HFF-Myc (cell line): ENCODE results near the gene CES5A.
"Not testable (repeated sequence)": the region's sequence is repeated elsewhere in the genome, so short reads cannot be mapped to it uniquely, and the experiment has no call there.

Experiments
- DNase-seq: peaks from one replicate; pipeline ENCODE4 v3.0.0-alpha.2; 2011; ENCODE audit warnings: low read depth; ENCODE audit errors: extremely low read depth
- H3K4me3 ChIP-seq: replicated peaks from 2 replicates; pipeline ENCODE4 v1.5.1; 2011; ENCODE audit warnings: low read depth, mild to moderate bottlenecking, control low read depth, low read length
- TF ChIP-seq, protein P1 (sequence below): IDR thresholded peaks from 2 replicates; pipeline ENCODE4 v1.5.1; 2012; ENCODE audit warnings: mild to moderate bottlenecking, low read depth, low read length, control low read depth; ENCODE audit errors: missing control alignments

CES5A gene

DNA sequence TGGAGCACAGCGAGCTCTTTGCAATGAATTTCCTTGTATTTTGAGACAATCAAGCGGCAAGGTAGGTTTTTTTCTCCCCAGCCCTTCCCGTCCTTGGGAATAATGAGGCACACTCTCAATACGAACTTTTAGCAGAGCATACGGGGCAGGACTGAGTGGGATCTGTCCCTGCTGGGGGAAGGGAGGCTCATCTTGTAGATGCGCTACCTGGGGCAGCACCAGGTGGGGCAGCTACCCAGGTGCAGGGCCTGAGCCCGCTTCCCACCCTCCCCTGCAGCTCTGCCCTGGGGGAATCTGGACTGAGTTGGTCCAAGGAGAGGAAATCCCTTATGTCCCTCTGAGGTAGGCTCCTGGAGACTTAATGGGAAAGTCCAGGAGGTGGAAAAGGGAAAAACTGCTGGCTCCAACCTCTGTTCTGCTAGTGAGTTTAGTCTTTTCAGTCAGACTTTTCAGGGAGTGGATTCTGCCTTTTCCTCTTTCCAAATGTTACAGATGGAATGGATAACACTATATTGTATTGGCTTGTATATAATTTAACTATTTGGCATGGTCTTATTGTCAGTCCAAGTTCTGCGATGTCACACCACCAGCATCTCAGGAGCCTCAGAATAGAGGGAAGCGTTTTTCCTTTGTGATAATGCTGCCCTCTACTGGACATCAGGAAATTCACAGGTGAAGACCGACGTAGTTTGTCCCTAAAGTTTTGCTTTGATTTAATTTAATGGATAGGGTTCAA lies 32.6 kb downstream of the CES5A start:
- H3K4me3 ChIP-seq: no peak overlapping the region
- peak; percentile 21 for DNase-seq
- TF ChIP-seq, protein P1, sequence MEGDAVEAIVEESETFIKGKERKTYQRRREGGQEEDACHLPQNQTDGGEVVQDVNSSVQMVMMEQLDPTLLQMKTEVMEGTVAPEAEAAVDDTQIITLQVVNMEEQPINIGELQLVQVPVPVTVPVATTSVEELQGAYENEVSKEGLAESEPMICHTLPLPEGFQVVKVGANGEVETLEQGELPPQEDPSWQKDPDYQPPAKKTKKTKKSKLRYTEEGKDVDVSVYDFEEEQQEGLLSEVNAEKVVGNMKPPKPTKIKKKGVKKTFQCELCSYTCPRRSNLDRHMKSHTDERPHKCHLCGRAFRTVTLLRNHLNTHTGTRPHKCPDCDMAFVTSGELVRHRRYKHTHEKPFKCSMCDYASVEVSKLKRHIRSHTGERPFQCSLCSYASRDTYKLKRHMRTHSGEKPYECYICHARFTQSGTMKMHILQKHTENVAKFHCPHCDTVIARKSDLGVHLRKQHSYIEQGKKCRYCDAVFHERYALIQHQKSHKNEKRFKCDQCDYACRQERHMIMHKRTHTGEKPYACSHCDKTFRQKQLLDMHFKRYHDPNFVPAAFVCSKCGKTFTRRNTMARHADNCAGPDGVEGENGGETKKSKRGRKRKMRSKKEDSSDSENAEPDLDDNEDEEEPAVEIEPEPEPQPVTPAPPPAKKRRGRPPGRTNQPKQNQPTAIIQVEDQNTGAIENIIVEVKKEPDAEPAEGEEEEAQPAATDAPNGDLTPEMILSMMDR: peak; percentile 55

DNA sequence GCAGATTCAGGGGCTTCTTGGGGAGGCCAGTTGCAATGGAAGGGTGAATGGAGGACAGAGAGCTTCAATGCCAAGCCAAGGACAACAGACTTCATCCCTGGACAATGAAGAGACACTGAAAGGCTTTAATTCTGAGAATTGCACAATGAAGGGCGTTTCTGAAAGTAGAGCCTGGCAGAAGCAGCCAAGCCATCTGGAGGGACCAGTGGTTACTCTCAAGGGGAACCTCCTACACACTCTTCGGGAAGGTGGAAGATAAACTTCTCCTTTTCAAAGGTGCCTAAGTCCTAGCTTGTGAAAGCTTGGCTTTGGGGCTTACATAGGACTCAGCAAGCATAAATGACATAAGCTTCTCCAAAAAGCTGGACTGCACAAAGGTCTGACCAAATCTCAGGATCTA lies 36.1 kb downstream of the CES5A start:
- TF ChIP-seq, protein P1: no peak
- no peak overlapping the region for H3K4me3 ChIP-seq
- no peak for DNase-seq

DNA sequence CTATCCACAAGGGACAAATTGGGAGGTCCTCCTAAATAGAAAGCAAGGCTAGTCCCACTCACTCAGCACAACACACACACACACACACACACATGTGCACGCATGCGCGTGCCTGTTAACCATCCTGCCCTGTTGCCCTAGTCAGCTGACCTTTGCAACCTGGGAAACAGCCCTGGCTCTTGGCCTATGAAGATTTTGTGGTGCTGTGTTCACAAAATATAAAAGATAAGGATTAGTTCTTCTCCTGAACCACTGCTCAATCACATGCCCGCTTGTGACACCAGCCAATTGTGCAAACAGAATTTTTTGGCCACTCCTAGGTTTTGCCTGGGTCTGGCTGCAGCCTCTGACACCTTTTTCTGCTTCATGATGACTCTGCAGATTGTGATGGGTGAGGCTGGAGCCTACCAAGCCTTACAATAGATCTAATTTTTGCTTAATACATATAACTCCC lies 39.0 kb downstream of the CES5A start:
- DNase-seq: no peak
- no peak overlapping the region for H3K4me3 ChIP-seq
- TF ChIP-seq, protein P1: no peak

DNA sequence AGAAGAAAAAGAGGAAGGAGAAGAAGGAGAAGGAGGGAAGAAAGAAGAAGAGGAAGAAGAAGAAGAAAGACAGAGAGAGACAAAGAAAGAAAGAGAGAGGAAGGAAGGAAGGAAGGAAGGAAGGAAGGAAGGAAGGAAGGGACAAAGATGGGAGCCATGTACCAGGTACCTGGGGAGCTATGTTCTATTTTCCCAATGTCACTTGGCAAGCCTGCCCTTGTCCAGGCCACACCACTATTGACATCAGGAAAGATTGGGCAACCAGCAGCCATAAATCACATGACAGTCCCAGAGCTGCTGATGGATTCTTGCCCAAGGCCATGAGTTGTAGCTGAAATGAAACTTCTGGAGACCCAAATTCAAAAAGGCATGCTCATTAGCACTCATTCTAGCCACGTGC lies 39.6 kb downstream of the CES5A start:
- no peak overlapping the region for H3K4me3 ChIP-seq
- no peak for DNase-seq
- TF ChIP-seq, protein P1: no peak

DNA sequence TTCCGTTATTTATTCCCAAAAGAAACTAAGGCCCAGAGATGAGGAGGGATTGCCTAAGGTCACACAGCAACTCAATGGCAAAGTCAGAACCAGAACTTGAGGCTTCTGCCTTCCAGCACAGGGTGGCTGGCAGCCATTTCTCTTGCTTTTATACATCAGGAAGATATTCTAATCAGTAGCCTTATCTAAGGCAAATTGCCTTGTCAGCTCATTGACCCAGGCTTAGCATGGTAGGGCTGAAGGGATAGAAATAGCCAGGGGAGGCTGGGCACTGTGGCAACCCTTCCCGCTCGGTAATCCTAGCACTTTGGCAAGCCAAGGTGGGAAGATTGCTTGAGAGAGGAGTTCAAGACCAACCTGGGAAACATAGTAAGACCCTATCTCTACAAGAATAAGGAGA lies 40.0 kb downstream of the CES5A start:
- not testable (repeated sequence) for DNase-seq, H3K4me3 ChIP-seq

DNA sequence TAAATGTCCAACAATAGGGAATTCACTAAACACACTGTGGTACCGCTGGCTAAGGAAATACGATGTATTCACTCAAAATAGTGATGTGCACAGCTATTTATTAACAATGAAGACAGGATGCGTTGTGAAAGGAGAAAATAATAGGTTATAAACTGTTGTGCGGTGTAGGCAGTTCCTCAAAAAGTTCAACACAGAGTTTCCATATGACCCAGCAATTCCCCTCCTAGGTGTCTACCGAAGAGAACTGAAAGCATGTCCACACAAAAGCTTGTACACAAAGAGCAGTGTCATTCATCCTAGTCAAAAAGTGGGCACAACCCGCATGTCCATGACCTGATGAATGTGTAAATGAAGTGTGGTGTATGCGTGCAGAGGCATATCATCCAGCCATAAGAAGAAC lies 41.1 kb downstream of the CES5A start:
- DNase-seq: no peak
- H3K4me3 ChIP-seq: no peak overlapping the region
- TF ChIP-seq, protein P1: no peak

DNA sequence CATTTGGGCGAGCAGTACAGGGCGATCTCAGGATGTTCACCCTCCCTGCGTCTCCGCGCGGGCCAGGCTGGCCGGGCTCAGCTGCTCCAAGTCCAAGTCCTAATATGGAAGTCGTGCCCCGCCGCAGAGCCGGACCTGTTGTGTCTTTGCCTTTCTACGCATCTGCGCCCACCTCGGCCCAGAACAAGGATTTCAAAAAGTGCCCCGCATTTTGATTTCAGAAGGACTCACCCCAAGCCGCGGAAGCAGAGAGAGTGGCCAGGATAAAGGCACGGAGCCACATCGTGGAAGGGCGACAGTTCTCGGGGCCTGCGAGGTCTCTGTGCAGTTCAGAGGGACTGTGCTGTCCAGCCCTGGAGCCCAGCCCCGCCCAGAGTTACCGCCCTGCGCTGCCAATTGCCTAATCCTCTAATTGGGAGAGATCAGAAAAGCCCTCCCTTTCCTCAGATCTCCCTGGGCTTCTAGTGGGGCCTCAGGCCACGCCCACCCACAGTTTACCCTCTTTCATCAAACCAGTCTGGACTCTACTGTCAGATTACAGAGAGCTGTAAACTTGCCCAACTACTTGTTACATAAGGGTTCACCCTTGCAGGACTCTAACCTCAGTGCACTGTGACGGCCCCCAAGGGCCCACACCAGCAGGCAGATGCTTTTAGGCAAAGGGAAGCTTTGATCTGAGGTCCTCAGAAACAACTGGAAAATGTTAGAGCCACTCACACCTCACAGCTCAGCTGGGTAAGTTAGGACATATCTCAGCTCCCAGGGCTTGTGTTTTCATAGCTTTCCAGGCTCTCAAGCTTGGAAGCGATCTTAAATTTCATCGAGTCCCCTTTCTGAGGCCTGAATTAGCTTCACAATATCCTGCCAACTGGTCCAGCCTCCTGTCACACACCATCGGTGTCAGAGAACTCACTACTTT lies 42.1 kb downstream of the CES5A start, which contains the start of gene CES1:
Gene CES1 (minus strand): TSS at position 324 of the 919 bp plus-strand sequence. CDS start 41 bp downstream, at position 283.
- H3K4me3 ChIP-seq: no peak within 1 kb of the TSS
- no peak for DNase-seq
- TF ChIP-seq, protein P1: no peak
